ENCODE results near the gene INPP5A.

DNA sequence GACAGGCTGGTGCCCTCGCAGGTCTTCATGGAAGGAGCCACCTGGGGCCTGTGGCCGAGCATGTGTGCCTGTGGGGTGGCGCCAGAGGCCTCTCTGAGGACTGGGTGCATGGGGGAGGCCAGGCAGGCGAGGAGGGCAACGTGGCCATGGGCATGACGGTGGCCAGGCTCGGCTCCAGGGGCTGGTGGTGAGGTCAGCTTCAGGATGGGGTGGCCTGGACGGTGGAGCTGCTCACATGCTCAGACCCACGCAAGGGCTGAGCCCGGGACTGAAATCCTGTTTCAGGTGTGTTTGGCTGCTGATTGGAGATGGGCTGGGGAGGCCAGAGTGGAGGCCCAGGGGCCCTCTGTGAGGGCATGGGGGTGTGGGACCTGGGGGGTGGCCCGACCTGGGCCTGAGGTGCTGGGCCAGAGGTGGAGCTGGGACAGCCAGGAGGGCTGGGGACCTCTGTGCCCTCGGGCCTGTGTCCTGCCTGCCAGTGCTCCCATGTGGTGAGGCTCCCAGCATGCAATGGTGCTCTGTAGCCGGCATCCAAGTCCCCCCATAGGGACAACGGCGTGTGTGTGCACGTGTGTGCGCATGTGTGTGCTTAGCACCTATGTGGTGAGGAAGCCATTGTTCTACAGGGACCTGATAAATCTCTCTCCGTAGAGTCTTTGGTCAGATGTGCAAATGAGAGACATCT lies 71.1 kb downstream of the INPP5A start:
- TF ChIP-seq, protein P1, sequence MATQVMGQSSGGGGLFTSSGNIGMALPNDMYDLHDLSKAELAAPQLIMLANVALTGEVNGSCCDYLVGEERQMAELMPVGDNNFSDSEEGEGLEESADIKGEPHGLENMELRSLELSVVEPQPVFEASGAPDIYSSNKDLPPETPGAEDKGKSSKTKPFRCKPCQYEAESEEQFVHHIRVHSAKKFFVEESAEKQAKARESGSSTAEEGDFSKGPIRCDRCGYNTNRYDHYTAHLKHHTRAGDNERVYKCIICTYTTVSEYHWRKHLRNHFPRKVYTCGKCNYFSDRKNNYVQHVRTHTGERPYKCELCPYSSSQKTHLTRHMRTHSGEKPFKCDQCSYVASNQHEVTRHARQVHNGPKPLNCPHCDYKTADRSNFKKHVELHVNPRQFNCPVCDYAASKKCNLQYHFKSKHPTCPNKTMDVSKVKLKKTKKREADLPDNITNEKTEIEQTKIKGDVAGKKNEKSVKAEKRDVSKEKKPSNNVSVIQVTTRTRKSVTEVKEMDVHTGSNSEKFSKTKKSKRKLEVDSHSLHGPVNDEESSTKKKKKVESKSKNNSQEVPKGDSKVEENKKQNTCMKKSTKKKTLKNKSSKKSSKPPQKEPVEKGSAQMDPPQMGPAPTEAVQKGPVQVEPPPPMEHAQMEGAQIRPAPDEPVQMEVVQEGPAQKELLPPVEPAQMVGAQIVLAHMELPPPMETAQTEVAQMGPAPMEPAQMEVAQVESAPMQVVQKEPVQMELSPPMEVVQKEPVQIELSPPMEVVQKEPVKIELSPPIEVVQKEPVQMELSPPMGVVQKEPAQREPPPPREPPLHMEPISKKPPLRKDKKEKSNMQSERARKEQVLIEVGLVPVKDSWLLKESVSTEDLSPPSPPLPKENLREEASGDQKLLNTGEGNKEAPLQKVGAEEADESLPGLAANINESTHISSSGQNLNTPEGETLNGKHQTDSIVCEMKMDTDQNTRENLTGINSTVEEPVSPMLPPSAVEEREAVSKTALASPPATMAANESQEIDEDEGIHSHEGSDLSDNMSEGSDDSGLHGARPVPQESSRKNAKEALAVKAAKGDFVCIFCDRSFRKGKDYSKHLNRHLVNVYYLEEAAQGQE (IDR thresholded peaks at IDR 0.05; ENCODE audit: low read depth): no peak
- no peak for TF ChIP-seq CREB1 (IDR thresholded peaks at IDR 0.05; ENCODE audit: low read depth)
- TF ChIP-seq YY1 (IDR thresholded peaks at IDR 0.05; ENCODE audit: low read depth): no peak
